ENCODE results near the gene HCFC1. TPM values are rescaled to one million over a fixed set of nuclear protein-coding genes. Genes with fewer than 3 reads are reported as not detected.

Gene HCFC1
- total RNA-seq, 4 donors from 2014 or later, result 21.5 to 41.5 (median 30.8) TPM

GRCh38 chrX:153961292-153961691, 10.3 kb downstream of the HCFC1 start:
- no peak for TF ChIP-seq CTCF (IDR thresholded peaks at IDR 0.05)
- no peak for DNase-seq (ENCODE audit: low spot score)
- no peak for ATAC-seq (ENCODE audit: low FRiP score)

- ATAC-seq (ENCODE audit: low FRiP score) (no peak), DNase-seq (ENCODE audit: low spot score) (no peak)
- TF ChIP-seq CTCF (IDR thresholded peaks at IDR 0.05), result no peak
Observed at GRCh38 chrX:153960786-153961185, 10.8 kb downstream of the HCFC1 start.

GRCh38 chrX:153960077-153960476, 11.5 kb downstream of the HCFC1 start:
- DNase-seq (ENCODE audit: low spot score), result no peak
- TF ChIP-seq CTCF (IDR thresholded peaks at IDR 0.05), result no peak
- no peak for ATAC-seq (ENCODE audit: low FRiP score)

GRCh38 chrX:153959649-153960048, 12.0 kb downstream of the HCFC1 start:
- DNase-seq (ENCODE audit: low spot score) (no peak), ATAC-seq (ENCODE audit: low FRiP score) (no peak)
- TF ChIP-seq CTCF (IDR thresholded peaks at IDR 0.05), result no peak

GRCh38 chrX:153958605-153959004, 13.0 kb downstream of the HCFC1 start:
- ATAC-seq (ENCODE audit: low FRiP score) (no peak), DNase-seq (ENCODE audit: low spot score) (no peak)
- TF ChIP-seq CTCF (IDR thresholded peaks at IDR 0.05), result no peak

GRCh38 chrX:153957224-153957623, 14.4 kb downstream of the HCFC1 start:
- DNase-seq (ENCODE audit: low spot score), result no peak
- ATAC-seq (ENCODE audit: low FRiP score), result no peak
- no peak for TF ChIP-seq CTCF (IDR thresholded peaks at IDR 0.05)

- TF ChIP-seq CTCF (IDR thresholded peaks at IDR 0.05), result no peak
- DNase-seq (ENCODE audit: low spot score) (no peak), ATAC-seq (ENCODE audit: low FRiP score) (no peak)
Observed at GRCh38 chrX:153956044-153956907, 15.3 kb downstream of the HCFC1 start.

Measured in omental fat pad (tissue), 4 donors.